DOHH2 (cell line): ENCODE data around the gene INPP4A.

Experiments
- H3F3A ChIP-seq: fragments of 200-600 bp; sonication (generic), shearing (Covaris generic); 2 replicates; pipeline ENCODE4 v1.6.0; 2016; ENCODE audit warnings: antibody characterized with exemption, mild to moderate bottlenecking; ENCODE audit not compliant: control insufficient read depth, insufficient read depth
- H3K27ac ChIP-seq: fragments of 200-600 bp; sonication (generic); 2 replicates; pipeline ENCODE4 v1.5.1; 2014; ENCODE audit warnings: low read depth, mild to moderate bottlenecking, low read length, moderate library complexity
- H3K27me3 ChIP-seq: fragments of 200-600 bp; sonication (generic); 2 replicates; pipeline ENCODE4 v1.6.1; 2014; ENCODE audit warnings: mild to moderate bottlenecking, low read length, mixed read lengths; ENCODE audit not compliant: control insufficient read depth
- H3K36me3 ChIP-seq: fragments of 200-600 bp; sonication (generic); 2 replicates; pipeline ENCODE4 v1.6.1; 2014; ENCODE audit warnings: mild to moderate bottlenecking, low read length, moderate library complexity, mixed read lengths; ENCODE audit not compliant: control insufficient read depth
- H3K4me1 ChIP-seq: fragments of 200-600 bp; sonication (generic); 2 replicates; pipeline ENCODE4 v1.6.1; 2014; ENCODE audit warnings: mild to moderate bottlenecking, low read length, mixed read lengths; ENCODE audit not compliant: control insufficient read depth
- H3K4me2 ChIP-seq: fragments of 200-600 bp; sonication (generic); 2 replicates; pipeline ENCODE4 v1.6.0; 2014; ENCODE audit warnings: mild to moderate bottlenecking, low read length, moderate library complexity
- H3K4me3 ChIP-seq: fragments of 200-600 bp; sonication (generic); 2 replicates; pipeline ENCODE4 v1.5.1; 2014; ENCODE audit warnings: mild to moderate bottlenecking, low read length, mixed read lengths
- H3K79me2 ChIP-seq: fragments of 200-600 bp; sonication (generic); 2 replicates; pipeline ENCODE4 v1.6.1; 2014; ENCODE audit warnings: mild to moderate bottlenecking, low read length, mixed read lengths; ENCODE audit not compliant: control insufficient read depth
- H3K9me2 ChIP-seq: fragments of 200-600 bp; sonication (generic); replicated peaks from 2 replicates; pipeline ENCODE4 v1.6.1; 2014; ENCODE audit warnings: mild to moderate bottlenecking, low read length, mixed read lengths; ENCODE audit not compliant: control insufficient read depth
- H3K9me3 ChIP-seq: fragments of 200-600 bp; sonication (generic); 2 replicates; pipeline ENCODE4 v1.6.1; 2014; ENCODE audit warnings: antibody characterized with exemption, low read length, mixed read lengths; ENCODE audit not compliant: control insufficient read depth, insufficient read depth
- H4K20me1 ChIP-seq: fragments of 200-600 bp; sonication (generic); 2 replicates; pipeline ENCODE4 v1.6.0; 2014; ENCODE audit warnings: low read depth, mild to moderate bottlenecking, antibody characterized with exemption, low read length, moderate library complexity; ENCODE audit not compliant: control insufficient read depth, insufficient read depth
- EZH2phosphoT487 ChIP-seq: fragments of 200-600 bp; sonication (generic); IDR thresholded peaks from 2 replicates; pipeline ENCODE4 v1.6.1; 2017; ENCODE audit warnings: borderline replicate concordance, mild to moderate bottlenecking, antibody characterized with exemption, low read length, moderate library complexity, mixed read lengths
- TF ChIP-seq, protein P1 (sequence below): fragments of 200-600 bp; sonication (generic); IDR thresholded peaks from one replicate; pipeline ENCODE4 v1.5.1; 2014; ENCODE audit warnings: antibody characterized with exemption, mild to moderate bottlenecking, low read depth, low read length; ENCODE audit not compliant: poor library complexity, severe bottlenecking

Gene INPP4A

DNA sequence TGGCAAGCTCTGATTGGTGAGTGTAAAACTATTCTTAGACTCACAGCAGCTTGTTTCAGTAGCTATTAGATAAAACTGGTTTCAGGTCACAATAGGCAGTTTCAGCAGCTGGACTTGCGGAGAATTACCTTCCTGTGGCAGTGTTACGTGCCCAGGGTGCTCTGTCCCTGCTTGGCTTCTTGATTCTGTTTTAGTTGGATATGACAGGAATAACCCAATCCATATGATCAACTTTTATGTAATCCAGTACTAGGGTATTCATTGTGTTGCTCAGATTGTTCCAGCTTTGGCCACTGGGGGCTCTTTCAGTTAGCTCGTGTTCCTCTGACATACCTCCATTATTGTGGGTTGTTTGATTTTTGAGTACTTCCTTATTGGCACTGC, 43.1 kb downstream of the INPP4A start:
- H3K27ac ChIP-seq = no peak overlapping the region

DNA sequence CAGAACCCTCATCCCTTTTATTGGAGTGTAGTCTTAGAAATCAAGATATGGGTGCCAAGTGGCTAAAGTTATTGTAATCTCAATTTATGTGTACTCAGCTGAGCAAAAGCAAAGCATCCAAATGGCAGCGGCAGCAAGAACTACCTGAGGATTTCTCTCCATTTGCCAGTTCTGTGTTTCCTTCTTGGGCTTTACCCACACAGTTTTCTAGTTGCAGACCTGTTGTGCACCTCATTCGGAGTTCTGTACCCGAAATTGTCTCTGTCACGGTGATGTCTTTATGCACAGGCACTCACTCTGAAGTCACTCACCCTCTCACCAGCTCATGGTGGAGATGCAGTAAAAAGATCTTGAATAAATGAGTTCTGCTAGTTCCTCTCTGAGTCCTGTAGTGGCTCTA, 43.6 kb downstream of the INPP4A start:
- no peaks in the 10 kb centered on the region for H3K9me2 ChIP-seq
- no peak overlapping the region for H3K4me3 ChIP-seq
- H3K79me2 ChIP-seq = peaks cover 6% of the 10 kb centered on the region; the same call in 1 of the 2 replicates
- H3K4me1 ChIP-seq = peaks cover 13% of the 10 kb centered on the region
- H3K27me3 ChIP-seq = no peaks in the 10 kb centered on the region
- H3K9me3 ChIP-seq = no peaks in the 10 kb centered on the region
- no peak overlapping the region for H3K4me2 ChIP-seq
- H3F3A ChIP-seq = no peaks in the 10 kb centered on the region
- no peak overlapping the region for H3K27ac ChIP-seq
- H3K36me3 ChIP-seq = no peaks in the 10 kb centered on the region
- 0 out of 2 replicates have a peak, but pooled peaks cover 4% of the 10 kb centered on the region for H4K20me1 ChIP-seq
- TF ChIP-seq, protein P1, sequence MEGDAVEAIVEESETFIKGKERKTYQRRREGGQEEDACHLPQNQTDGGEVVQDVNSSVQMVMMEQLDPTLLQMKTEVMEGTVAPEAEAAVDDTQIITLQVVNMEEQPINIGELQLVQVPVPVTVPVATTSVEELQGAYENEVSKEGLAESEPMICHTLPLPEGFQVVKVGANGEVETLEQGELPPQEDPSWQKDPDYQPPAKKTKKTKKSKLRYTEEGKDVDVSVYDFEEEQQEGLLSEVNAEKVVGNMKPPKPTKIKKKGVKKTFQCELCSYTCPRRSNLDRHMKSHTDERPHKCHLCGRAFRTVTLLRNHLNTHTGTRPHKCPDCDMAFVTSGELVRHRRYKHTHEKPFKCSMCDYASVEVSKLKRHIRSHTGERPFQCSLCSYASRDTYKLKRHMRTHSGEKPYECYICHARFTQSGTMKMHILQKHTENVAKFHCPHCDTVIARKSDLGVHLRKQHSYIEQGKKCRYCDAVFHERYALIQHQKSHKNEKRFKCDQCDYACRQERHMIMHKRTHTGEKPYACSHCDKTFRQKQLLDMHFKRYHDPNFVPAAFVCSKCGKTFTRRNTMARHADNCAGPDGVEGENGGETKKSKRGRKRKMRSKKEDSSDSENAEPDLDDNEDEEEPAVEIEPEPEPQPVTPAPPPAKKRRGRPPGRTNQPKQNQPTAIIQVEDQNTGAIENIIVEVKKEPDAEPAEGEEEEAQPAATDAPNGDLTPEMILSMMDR = peak; percentile 6
- TF ChIP-seq EZH2phosphoT487 = no peak

More for the DNA sequence above, 43.1 kb downstream of the INPP4A start:
- Histone ChIP-seq H3K27me3 (no peaks in the 10 kb centered on the region), H3K9me2 (no peaks in the 10 kb centered on the region), H3K4me1 (peaks cover 15% of the 10 kb centered on the region), H3K4me3 (no peak overlapping the region), H3K9me3 (no peaks in the 10 kb centered on the region), H3F3A (no peaks in the 10 kb centered on the region), H3K36me3 (no peaks in the 10 kb centered on the region), H3K4me2 (no peak overlapping the region), H4K20me1 (0 out of 2 replicates have a peak, but pooled peaks cover 6% of the 10 kb centered on the region), H3K79me2 (peaks cover 6% of the 10 kb centered on the region; the same call in 1 of the 2 replicates)
- TF ChIP-seq EZH2phosphoT487 = no peak
- TF ChIP-seq, protein P1 = peak; percentile 76

DNA sequence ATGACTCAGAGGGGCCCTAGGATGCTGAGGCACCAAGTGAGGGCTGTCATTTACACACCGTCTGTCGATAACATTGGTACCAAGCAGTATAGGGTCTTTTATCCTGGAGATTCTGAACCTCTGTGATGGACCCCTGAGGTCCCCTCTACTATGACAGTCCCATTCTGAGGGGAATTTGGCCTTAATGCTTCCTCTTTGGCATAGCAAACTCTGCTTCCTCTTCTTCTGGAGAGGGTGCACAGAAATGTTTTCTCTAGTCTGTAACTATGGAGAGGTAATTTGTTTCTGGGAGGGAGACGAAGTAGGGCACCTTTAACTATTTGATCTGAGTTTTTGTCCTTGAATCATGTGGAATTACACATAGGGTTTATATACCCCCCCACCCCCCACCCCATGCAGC, 44.8 kb downstream of the INPP4A start:
- Histone ChIP-seq H4K20me1 (no peaks in the 10 kb centered on the region), H3K9me2 (no peaks in the 10 kb centered on the region), H3F3A (no peaks in the 10 kb centered on the region), H3K4me3 (no peak overlapping the region), H3K4me2 (no peak overlapping the region), H3K36me3 (no peaks in the 10 kb centered on the region), H3K27me3 (no peaks in the 10 kb centered on the region), H3K9me3 (peaks cover 7% of the 10 kb centered on the region; the same call in 1 of the 2 replicates), H3K79me2 (peaks cover 6% of the 10 kb centered on the region; the same call in 1 of the 2 replicates), H3K4me1 (peaks cover 12% of the 10 kb centered on the region), H3K27ac (no peak overlapping the region)
- TF ChIP-seq, protein P1 = no peak
- TF ChIP-seq EZH2phosphoT487 = no peak
